Measurements from ENCODE around the gene ASTN2. TPM values are rescaled to one million over a fixed set of nuclear protein-coding genes. Genes with fewer than 3 reads are reported as not detected.

Gene ASTN2
- total RNA-seq, 1 experiment from 2014 or later, result 4.8 TPM

GRCh38 chr9:116883676-116884075, 531.2 kb downstream of the ASTN2 start:
- no peak for ATAC-seq
- ChIA-PET CTCF (no interaction called here), RAD21 (ENCODE audit: low non-redundant PET in 1 of 2, low total read pairs in 2 of 2, uncharacterized antibody in 2 of 2, unreplicated experiment in 2 of 2) (no interaction called here), POLR2A (no interaction called here)
- H3K4me1 ChIP-seq (ENCODE audit: control insufficient read depth in 1 of 2, insufficient read depth in 2 of 2, low read length in 2 of 2), result no peaks in the 10 kb centered on the region
- no TSS peak for BruUV-seq (replicated peaks)
- no peaks in the 10 kb centered on the region for H3K9me3 ChIP-seq (ENCODE audit: control insufficient read depth in 1 of 2, insufficient read depth in 1 of 2, low read depth in 1 of 2, low read length in 2 of 2)
- H3K4me2 ChIP-seq (ENCODE audit: low read length), result no peak overlapping the region
- intact Hi-C loops (cut with micrococcal nuclease), result no loop called here
- no peaks in the 10 kb centered on the region for H3K9me2 ChIP-seq (ENCODE audit: insufficient read depth)
- H3K27ac ChIP-seq (ENCODE audit: low read depth, low read length), result no peak overlapping the region
- H3K9ac ChIP-seq (ENCODE audit: low read length), result no peak overlapping the region
- H2AFZ ChIP-seq (ENCODE audit: low read depth, low read length, poor library complexity, severe bottlenecking), result no peak overlapping the region
- no peaks in the 10 kb centered on the region for H4K20me1 ChIP-seq (ENCODE audit: insufficient read depth)
- H3K4me3 ChIP-seq (replicated peaks in 1 of 2; ENCODE audit: low read depth in 1 of 2, low read length in 2 of 2), result no peak overlapping the region
- H3K27me3 ChIP-seq (ENCODE audit: insufficient read depth, low read length), result no peaks in the 10 kb centered on the region
- no peak for DNase-seq (ENCODE audit: low read depth, low spot score)
- TF ChIP-seq ZFX (IDR thresholded peaks at IDR 0.05) (no peak), ELF1 (IDR thresholded peaks at IDR 0.05; ENCODE audit: borderline replicate concordance, low read depth) (no peak), EZH2 (IDR thresholded peaks at IDR 0.05) (no peak), SIN3A (IDR thresholded peaks at IDR 0.05; ENCODE audit: low read depth) (no peak), ZNF274 (IDR thresholded peaks at IDR 0.05; ENCODE audit: low read depth, low read length) (no peak), SP1 (IDR thresholded peaks at IDR 0.05; ENCODE audit: low read depth) (no peak)
- H3K36me3 ChIP-seq (ENCODE audit: control insufficient read depth in 1 of 2, insufficient read depth in 2 of 2, low read length in 2 of 2), result no peaks in the 10 kb centered on the region
- H3K79me2 ChIP-seq (ENCODE audit: insufficient read depth, low read length), result no peaks in the 10 kb centered on the region

- no peak for TF ChIP-seq ELF1 (IDR thresholded peaks at IDR 0.05; ENCODE audit: borderline replicate concordance, low read depth)
- no peak for TF ChIP-seq SRF (IDR thresholded peaks at IDR 0.05; ENCODE audit: low read depth)
- TF ChIP-seq POLR2A (IDR thresholded peaks at IDR 0.05; ENCODE audit: borderline replicate concordance, extremely low read depth, insufficient read depth, insufficient read length), result no peak
- TF ChIP-seq SIN3A (IDR thresholded peaks at IDR 0.05; ENCODE audit: low read depth), result no peak
- no peak for TF ChIP-seq POLR2AphosphoS5 (IDR thresholded peaks at IDR 0.05; ENCODE audit: low read depth, low read length)
- TF ChIP-seq RAD21 (IDR thresholded peaks at IDR 0.05; ENCODE audit: low read depth), result no peak
- TF ChIP-seq SP1 (IDR thresholded peaks at IDR 0.05; ENCODE audit: low read depth), result no peak
- intact Hi-C loops (cut with micrococcal nuclease), result no loop called here
- Histone ChIP-seq H3K4me3 (replicated peaks in 1 of 2; ENCODE audit: low read depth in 1 of 2, low read length in 2 of 2) (no peak overlapping the region), H3K9me3 (ENCODE audit: control insufficient read depth in 1 of 2, insufficient read depth in 1 of 2, low read depth in 1 of 2, low read length in 2 of 2) (peaks cover 4 to 7% of the 10 kb centered on the region in 2 experiments; a peak in 2 of 4 replicates), H3K27me3 (ENCODE audit: insufficient read depth, low read length) (no peaks in the 10 kb centered on the region), H2AFZ (ENCODE audit: low read depth, low read length, poor library complexity, severe bottlenecking) (no peak overlapping the region), H4K20me1 (ENCODE audit: insufficient read depth) (no peaks in the 10 kb centered on the region), H3K9me2 (ENCODE audit: insufficient read depth) (no peaks in the 10 kb centered on the region), H3K27ac (ENCODE audit: low read depth, low read length) (no peak overlapping the region), H3K36me3 (ENCODE audit: control insufficient read depth in 1 of 2, insufficient read depth in 2 of 2, low read length in 2 of 2) (no peaks in the 10 kb centered on the region), H3K79me2 (ENCODE audit: insufficient read depth, low read length) (no peaks in the 10 kb centered on the region), H3K4me1 (ENCODE audit: control insufficient read depth in 1 of 2, insufficient read depth in 2 of 2, low read length in 2 of 2) (no peaks in the 10 kb centered on the region), H3K4me2 (ENCODE audit: low read length) (no peak overlapping the region), H3K9ac (ENCODE audit: low read length) (no peak overlapping the region)
- ChIA-PET RAD21 (ENCODE audit: low non-redundant PET in 1 of 2, low total read pairs in 2 of 2, uncharacterized antibody in 2 of 2, unreplicated experiment in 2 of 2) (no interaction called here), POLR2A (no interaction called here), CTCF (no interaction called here)
- ATAC-seq (no peak), DNase-seq (ENCODE audit: low read depth, low spot score) (no peak)
- BruUV-seq (replicated peaks), result no TSS peak
These were observed 537.8 kb downstream of the ASTN2 start for GRCh38 chr9:116877072-116877471.
